Effector memory CD4-positive, alpha-beta T cell (primary cell): Measurements from ENCODE around the gene VPS16.

Experiments used
- DNase-seq, 3 donors: peaks; one replicate each; pipeline ENCODE4 v3.0.0-alpha.2; 2020
- H3K27ac ChIP-seq: 2 replicates; pipeline ENCODE4 v1.7.0; 2013; ENCODE audit warnings: mild to moderate bottlenecking, low read length, moderate library complexity; ENCODE audit not compliant: insufficient read depth, poor library complexity, severe bottlenecking
- H3K27me3 ChIP-seq: replicated peaks from 2 replicates; pipeline ENCODE4 v1.7.0; 2013; ENCODE audit warnings: mild to moderate bottlenecking, low read length; ENCODE audit not compliant: insufficient read depth, control insufficient read depth, poor library complexity, severe bottlenecking
- H3K36me3 ChIP-seq: 2 replicates; pipeline ENCODE4 v1.7.0; 2013; ENCODE audit warnings: mild to moderate bottlenecking, low read length, moderate library complexity; ENCODE audit not compliant: control insufficient read depth, insufficient read depth
- H3K4me1 ChIP-seq: 2 replicates; pipeline ENCODE4 v1.7.0; 2013; ENCODE audit warnings: low read length, mild to moderate bottlenecking; ENCODE audit not compliant: control insufficient read depth, insufficient read depth, poor library complexity, severe bottlenecking
- H3K4me3 ChIP-seq: 2 replicates; pipeline ENCODE4 v1.7.0; 2013; ENCODE audit warnings: low read length, low read depth, mild to moderate bottlenecking; ENCODE audit not compliant: insufficient read depth, poor library complexity, severe bottlenecking
- H3K9me3 ChIP-seq: 2 replicates; pipeline ENCODE4 v1.7.0; 2013; ENCODE audit warnings: mild to moderate bottlenecking, low read length, moderate library complexity; ENCODE audit not compliant: control insufficient read depth
- total RNA-seq, 3 donors: gene quantifications; one replicate each; lab custom pipeline; 2026; lab: John Stamatoyannopoulos, UW

The VPS16 gene
- 57.1 to 74.3 (median 60.6) reads per million in 3 donors for total RNA-seq

GRCh38 chr20:2840138-2840966 lies at the start of gene VPS16, which contains the start of gene PCED1A:
VPS16 (plus strand) TSS chr20:2840745; CDS start chr20:2840775, 30 bp downstream.
PCED1A (minus strand) TSS chr20:2840655; CDS start chr20:2839912, 743 bp downstream.
- Histone ChIP-seq H3K4me1 (peaks cover 17% of the 10 kb centered on the region), H3K9me3 (no peaks in the 10 kb centered on the region), H3K27ac (peak within 1 kb of the TSS; percentile 82), H3K36me3 (no peaks in the 10 kb centered on the region), H3K4me3 (peak within 1 kb of the TSS; percentile 85), H3K27me3 (no peaks in the 10 kb centered on the region)
- DNase-seq: peak; percentile 76 to 81 (median 79)

- no peak overlapping the region for H3K4me3 ChIP-seq
- no peak for DNase-seq
- H3K4me1 ChIP-seq: no peaks in the 10 kb centered on the region
- no peaks in the 10 kb centered on the region for H3K9me3 ChIP-seq
- H3K36me3 ChIP-seq: no peaks in the 10 kb centered on the region
- no peak overlapping the region for H3K27ac ChIP-seq
- peaks cover 8% of the 10 kb centered on the region for H3K27me3 ChIP-seq
Observed at GRCh38 chr20:2793471-2793870, 47.1 kb upstream of the VPS16 start.

GRCh38 chr20:2794202-2794748 lies 46.3 kb upstream of the VPS16 start:
- Histone ChIP-seq H3K4me1 (peaks cover under 1% of the 10 kb centered on the region), H3K27ac (no peak overlapping the region), H3K9me3 (no peaks in the 10 kb centered on the region), H3K4me3 (no peak overlapping the region), H3K27me3 (peaks cover 16% of the 10 kb centered on the region), H3K36me3 (no peaks in the 10 kb centered on the region)
- no peak for DNase-seq

- Histone ChIP-seq H3K9me3 (no peaks in the 10 kb centered on the region), H3K4me1 (peaks cover 8% of the 10 kb centered on the region), H3K4me3 (no peak overlapping the region), H3K27me3 (peaks cover 23% of the 10 kb centered on the region), H3K27ac (no peak overlapping the region), H3K36me3 (no peaks in the 10 kb centered on the region)
- no peak for DNase-seq
Observed at GRCh38 chr20:2794866-2795447, 45.6 kb upstream of the VPS16 start.

- Histone ChIP-seq H3K27me3 (peaks cover 27% of the 10 kb centered on the region), H3K36me3 (no peaks in the 10 kb centered on the region), H3K27ac (no peak overlapping the region), H3K9me3 (no peaks in the 10 kb centered on the region), H3K4me3 (no peak overlapping the region), H3K4me1 (peaks cover 11% of the 10 kb centered on the region)
- no peak for DNase-seq
Observed at GRCh38 chr20:2795451-2795850, 45.1 kb upstream of the VPS16 start.

- DNase-seq: no peak
- no peaks in the 10 kb centered on the region for H3K9me3 ChIP-seq
- H3K36me3 ChIP-seq: no peaks in the 10 kb centered on the region
- peaks cover 33% of the 10 kb centered on the region for H3K27me3 ChIP-seq
- H3K4me3 ChIP-seq: no peak overlapping the region
- H3K4me1 ChIP-seq: peaks cover 18% of the 10 kb centered on the region
- no peak overlapping the region for H3K27ac ChIP-seq
Observed at GRCh38 chr20:2796011-2796660, 44.4 kb upstream of the VPS16 start.

- no peaks in the 10 kb centered on the region for H3K36me3 ChIP-seq
- no peak overlapping the region for H3K27ac ChIP-seq
- peaks cover 39% of the 10 kb centered on the region for H3K27me3 ChIP-seq
- no peaks in the 10 kb centered on the region for H3K9me3 ChIP-seq
- H3K4me1 ChIP-seq: peaks cover 22% of the 10 kb centered on the region
- H3K4me3 ChIP-seq: no peak overlapping the region
- DNase-seq: no peak
Observed at GRCh38 chr20:2797136-2797983, 43.2 kb upstream of the VPS16 start.

- Histone ChIP-seq H3K36me3 (no peaks in the 10 kb centered on the region), H3K27ac (no peak overlapping the region), H3K4me3 (no peak overlapping the region), H3K4me1 (peaks cover 22% of the 10 kb centered on the region), H3K27me3 (peaks cover 39% of the 10 kb centered on the region), H3K9me3 (no peaks in the 10 kb centered on the region)
- DNase-seq: no peak
Observed at GRCh38 chr20:2798095-2798805, 42.3 kb upstream of the VPS16 start.

GRCh38 chr20:2798814-2799213 lies 41.7 kb upstream of the VPS16 start:
- Histone ChIP-seq H3K27ac (no peak overlapping the region), H3K4me3 (no peak overlapping the region), H3K27me3 (peaks cover 39% of the 10 kb centered on the region), H3K9me3 (no peaks in the 10 kb centered on the region), H3K36me3 (no peaks in the 10 kb centered on the region), H3K4me1 (peaks cover 22% of the 10 kb centered on the region)
- DNase-seq: no peak
